Trophoblast cell (in vitro differentiated cells and primary cell): Measurements from ENCODE around the gene PRPF19.

Experiments
- DNase-seq, 2 donors: peaks; one replicate each; pipeline ENCODE4 v3.0.0-alpha.2; 2016
- H2AFZ ChIP-seq: 2 replicates; pipeline ENCODE4 v1.6.1; 2013; ENCODE audit warnings: low read length, moderate library complexity, mild to moderate bottlenecking; ENCODE audit not compliant: insufficient read depth, poor library complexity
- H2AK5ac ChIP-seq: 2 replicates; pipeline ENCODE4 v1.6.1; 2013; ENCODE audit warnings: mild to moderate bottlenecking, low read length
- H2BK120ac ChIP-seq: 2 replicates; pipeline ENCODE4 v1.6.1; 2013; ENCODE audit warnings: low read length, mild to moderate bottlenecking, moderate library complexity; ENCODE audit not compliant: insufficient read depth, poor library complexity
- H2BK12ac ChIP-seq: 2 replicates; pipeline ENCODE4 v1.6.1; 2013; ENCODE audit warnings: mild to moderate bottlenecking, low read length, moderate library complexity
- H2BK5ac ChIP-seq: 2 replicates; pipeline ENCODE4 v1.6.1; 2013; ENCODE audit warnings: low read length, low read depth, moderate library complexity, mild to moderate bottlenecking; ENCODE audit not compliant: poor library complexity
- H3K14ac ChIP-seq: 2 replicates; pipeline ENCODE4 v1.6.1; 2013; ENCODE audit warnings: mild to moderate bottlenecking, low read length
- H3K18ac ChIP-seq: 2 replicates; pipeline ENCODE4 v1.6.1; 2013; ENCODE audit warnings: mild to moderate bottlenecking, low read length
- H3K23ac ChIP-seq: 2 replicates; pipeline ENCODE4 v1.6.1; 2013; ENCODE audit warnings: low read length
- H3K27ac ChIP-seq: 2 replicates; pipeline ENCODE4 v1.5.1; 2013; ENCODE audit warnings: low read depth, mild to moderate bottlenecking, inconsistent platforms, low read length, moderate library complexity
- H3K27me3 ChIP-seq: 2 replicates; pipeline ENCODE4 v1.6.1; 2013; ENCODE audit warnings: inconsistent platforms, mild to moderate bottlenecking, low read length, moderate library complexity; ENCODE audit not compliant: insufficient read depth
- H3K36me3 ChIP-seq, 2 experiments: 1 replicate in 1 of 2; 2 replicates in 1 of 2; pipeline ENCODE4 v1.6.1; 2013; ENCODE audit warnings: low read length in 2 of 2, mild to moderate bottlenecking in 2 of 2, moderate library complexity in 1 of 2; ENCODE audit not compliant: insufficient read depth in 2 of 2, control insufficient read depth in 1 of 2
- H3K4ac ChIP-seq: 2 replicates; pipeline ENCODE4 v1.6.1; 2013; ENCODE audit warnings: low read depth, mild to moderate bottlenecking, low read length, moderate library complexity
- H3K4me1 ChIP-seq, 2 experiments: 1 replicate in 1 of 2; 2 replicates in 1 of 2; pipeline ENCODE4 v1.6.1; 2013; ENCODE audit warnings: low read length in 2 of 2, mild to moderate bottlenecking in 2 of 2, moderate library complexity in 1 of 2; ENCODE audit not compliant: insufficient read depth in 2 of 2, control insufficient read depth in 1 of 2
- H3K4me2 ChIP-seq: 2 replicates; pipeline ENCODE4 v1.6.1; 2013; ENCODE audit warnings: inconsistent platforms, mild to moderate bottlenecking, low read length, moderate library complexity
- H3K4me3 ChIP-seq: 2 replicates; pipeline ENCODE4 v1.5.1; 2013; ENCODE audit warnings: mild to moderate bottlenecking, low read depth, low read length, inconsistent platforms
- H3K79me1 ChIP-seq: one replicate; pipeline ENCODE4 v1.6.1; 2013; ENCODE audit warnings: low read length
- H3K79me2 ChIP-seq: 2 replicates; pipeline ENCODE4 v1.6.1; 2013; ENCODE audit warnings: low read length, mild to moderate bottlenecking; ENCODE audit not compliant: control insufficient read depth, insufficient read depth, poor library complexity
- H3K9ac ChIP-seq: 2 replicates; pipeline ENCODE4 v1.6.1; 2013; ENCODE audit warnings: mild to moderate bottlenecking, low read length
- H3K9me3 ChIP-seq: 2 replicates; pipeline ENCODE4 v1.6.1; 2013; ENCODE audit warnings: low read depth, mild to moderate bottlenecking, control low read depth, inconsistent platforms, low read length; ENCODE audit not compliant: insufficient read depth
- H4K12ac ChIP-seq: 2 replicates; pipeline ENCODE4 v1.6.1; 2013; ENCODE audit warnings: low read depth, mild to moderate bottlenecking, low read length, moderate library complexity
- H4K8ac ChIP-seq: 2 replicates; pipeline ENCODE4 v1.6.1; 2013; ENCODE audit warnings: low read depth, mild to moderate bottlenecking, low read length, moderate library complexity
- H4K91ac ChIP-seq: one replicate; pipeline ENCODE4 v1.6.1; 2013; ENCODE audit warnings: low read depth, mild to moderate bottlenecking, low read length, moderate library complexity
- WGBS: extraction: QIAGEN DNeasy Blood & Tissue Kit; methylation state at CpG from one replicate; pipeline ENCODE4 v1.1.7; 2013; ENCODE audit warnings: missing lambda C conversion rate; ENCODE audit not compliant: insufficient read length, insufficient coverage; ENCODE audit errors: extremely low coverage; 5-methylcytosine and 5-hydroxymethylcytosine counted together

PRPF19 gene

DNA sequence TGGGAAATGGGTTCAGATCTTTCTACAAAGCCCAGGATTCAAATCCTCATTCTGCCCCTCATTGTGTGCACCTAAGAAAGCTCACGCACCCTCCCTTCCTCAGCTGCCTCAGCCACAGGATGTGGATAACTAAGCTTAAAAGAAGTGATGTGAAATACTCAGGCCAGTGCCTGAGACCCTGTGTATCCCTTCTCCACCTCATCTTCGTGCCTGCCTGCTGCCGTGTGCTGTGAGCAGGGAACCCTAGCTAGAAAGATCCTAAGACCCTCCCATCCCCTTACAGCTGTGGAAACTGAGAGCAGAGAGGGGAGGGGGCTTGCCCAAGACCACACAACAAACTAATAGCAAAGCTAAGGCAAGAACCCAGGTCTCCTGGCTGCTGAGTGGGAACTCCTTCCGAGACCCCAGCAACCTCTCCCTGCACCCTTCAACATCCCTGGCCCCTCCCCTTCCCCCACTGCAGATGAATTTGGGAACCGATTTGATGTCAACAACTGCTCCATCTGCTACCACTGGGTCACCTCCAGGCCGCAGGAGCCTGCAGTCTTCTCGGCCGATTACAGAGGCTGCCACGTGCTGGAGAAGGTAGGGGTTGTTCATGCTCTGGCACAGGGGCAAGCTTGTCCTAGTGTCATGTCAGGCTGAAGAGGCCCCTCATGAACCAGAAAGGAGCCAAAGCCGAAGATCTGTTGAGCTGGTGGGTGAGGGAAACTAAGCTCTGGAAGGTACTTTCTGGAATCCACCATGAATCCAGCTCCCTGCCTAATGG is 37.5 kb downstream of the PRPF19 start:
- Histone ChIP-seq H4K12ac (no peak overlapping the region), H2BK12ac (no peak overlapping the region), H3K4me1 (peaks cover 6 to 8% of the 10 kb centered on the region in 2 experiments), H2AK5ac (no peak overlapping the region), H3K79me1 (peaks cover 3% of the 10 kb centered on the region), H2AFZ (no peak overlapping the region), H3K14ac (no peak overlapping the region), H2BK120ac (no peak overlapping the region), H3K9me3 (no peaks in the 10 kb centered on the region), H4K91ac (no peak overlapping the region), H2BK5ac (no peak overlapping the region), H3K27me3 (no peaks in the 10 kb centered on the region), H3K23ac (no peak overlapping the region), H3K27ac (no peak overlapping the region), H3K4me2 (no peak overlapping the region), H3K79me2 (no peaks in the 10 kb centered on the region), H3K36me3 (no peaks in the 10 kb centered on the region), H3K9ac (no peak overlapping the region), H3K4me3 (no peak overlapping the region), H3K18ac (no peak overlapping the region), H3K4ac (no peak overlapping the region), H4K8ac (no peak overlapping the region)
- no peak for DNase-seq
- no CpG with 5 or more reads among the region's 10 CpGs for WGBS

DNA sequence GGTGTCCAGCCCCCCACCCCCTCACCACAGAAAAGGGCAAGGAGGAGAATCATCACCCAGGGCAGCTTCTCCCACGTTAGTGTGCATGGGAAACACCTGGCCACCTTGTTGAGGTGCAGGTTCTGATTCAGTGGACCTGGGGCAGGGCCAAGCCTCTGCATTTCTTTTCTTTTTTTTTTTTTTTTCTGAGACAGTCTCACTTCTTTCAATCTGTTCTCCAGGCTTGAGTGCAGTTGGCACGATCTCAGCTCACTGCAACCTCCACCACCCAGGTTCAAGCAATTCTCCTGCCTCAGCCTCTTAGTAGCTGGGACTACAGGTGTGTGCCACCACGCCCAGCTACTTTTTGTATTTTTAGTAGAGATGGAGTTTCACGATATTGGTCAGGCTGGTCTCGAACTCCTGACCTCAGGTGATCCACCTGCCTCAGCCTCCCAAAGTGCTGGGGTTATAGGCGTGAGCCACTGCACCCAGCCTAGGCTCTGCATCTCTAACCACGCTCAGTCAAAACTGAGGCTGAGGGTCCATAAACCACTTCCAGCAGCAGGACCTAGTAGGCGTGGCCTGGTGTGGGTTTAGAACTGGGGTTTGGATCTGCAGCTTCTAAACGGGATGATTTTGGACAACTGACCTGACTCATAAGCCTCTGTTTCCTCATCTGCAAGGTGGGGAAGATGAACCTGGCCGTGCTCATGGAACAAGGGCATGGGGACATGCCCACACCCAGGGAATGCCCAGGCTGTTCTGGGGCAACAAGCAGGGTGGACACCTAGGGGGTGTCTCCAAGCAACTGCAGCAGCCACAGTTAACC is 38.3 kb downstream of the PRPF19 start:
- no peak for DNase-seq
- no peak overlapping the region for H4K8ac ChIP-seq
- no peak overlapping the region for H3K4ac ChIP-seq
- no peak overlapping the region for H2AK5ac ChIP-seq
- no peak overlapping the region for H3K14ac ChIP-seq
- H3K79me1 ChIP-seq: peaks cover 3% of the 10 kb centered on the region
- peak overlapping the region; percentile 80 for H4K91ac ChIP-seq
- peaks cover 5 to 6% of the 10 kb centered on the region in 2 experiments for H3K4me1 ChIP-seq
- no peak overlapping the region for H2BK120ac ChIP-seq
- H3K27ac ChIP-seq: no peak overlapping the region
- H3K4me2 ChIP-seq: no peak overlapping the region
- H2AFZ ChIP-seq: no peak overlapping the region
- H3K18ac ChIP-seq: no peak overlapping the region
- no peaks in the 10 kb centered on the region for H3K79me2 ChIP-seq
- no peak overlapping the region for H2BK5ac ChIP-seq
- no peaks in the 10 kb centered on the region for H3K9me3 ChIP-seq
- H4K12ac ChIP-seq: no peak overlapping the region
- no peaks in the 10 kb centered on the region for H3K27me3 ChIP-seq
- H3K23ac ChIP-seq: no peak overlapping the region
- no peak overlapping the region for H3K9ac ChIP-seq
- no peak overlapping the region for H3K4me3 ChIP-seq
- no CpG with 5 or more reads among the region's 10 CpGs for WGBS
- no peak overlapping the region for H2BK12ac ChIP-seq
- H3K36me3 ChIP-seq: no peaks in the 10 kb centered on the region

DNA sequence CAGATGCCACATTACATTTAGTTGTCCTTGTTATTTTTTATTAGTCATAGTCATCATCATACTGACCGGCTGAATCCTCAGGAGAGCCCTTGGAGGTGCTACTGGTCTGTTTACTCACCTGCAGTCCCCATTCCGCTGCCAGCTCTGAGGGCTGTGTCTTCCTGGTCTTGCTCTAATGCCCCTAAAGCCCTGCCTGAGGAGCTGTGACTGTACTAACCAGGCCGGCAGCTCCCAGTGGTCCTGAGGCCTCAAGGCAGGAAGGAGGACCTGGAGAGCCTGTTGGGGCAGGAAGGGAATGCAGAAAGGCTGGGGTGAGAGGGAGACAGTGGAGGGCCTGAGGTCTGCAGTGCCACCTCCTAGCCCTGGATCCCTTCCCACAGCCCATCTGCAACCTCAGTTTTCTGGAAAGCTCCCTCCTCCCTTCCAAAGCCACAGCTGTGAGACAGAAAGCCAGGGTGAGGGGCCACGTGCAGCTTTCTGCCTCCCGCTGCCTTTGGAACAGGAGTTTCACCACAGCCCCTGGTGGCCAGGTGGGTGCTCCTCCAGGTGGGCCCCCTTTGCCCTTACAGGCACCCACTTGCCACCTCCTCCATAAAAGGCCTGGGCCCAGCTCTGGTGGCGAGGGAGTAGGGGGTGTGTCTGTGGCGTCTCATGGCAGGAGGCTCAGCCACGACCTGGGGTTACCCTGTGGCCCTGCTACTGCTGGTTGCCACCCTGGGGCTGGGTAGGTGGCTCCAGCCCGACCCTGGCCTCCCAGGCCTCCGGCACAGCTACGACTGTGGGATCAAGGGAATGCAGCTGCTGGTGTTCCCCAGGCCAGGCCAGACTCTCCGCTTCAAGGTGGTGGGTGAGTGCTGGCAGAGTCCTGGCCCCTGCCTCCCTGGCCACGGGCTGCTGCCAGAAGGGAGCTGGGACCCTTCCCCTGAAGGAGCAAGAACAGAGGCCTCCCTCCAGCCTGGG is 39.2 kb downstream of the PRPF19 start, which contains the start of gene ZP1:
Gene ZP1, plus strand, starts transcription at position 632 of the 960 bp plus-strand sequence. Its CDS starts 20 bp downstream, at position 652.
- Histone ChIP-seq H2BK5ac (no peak within 1 kb of the TSS), H2BK12ac (no peak within 1 kb of the TSS), H3K4me2 (no peak within 1 kb of the TSS), H3K27me3 (no peaks in the 10 kb centered on the region), H3K4me1 (peaks cover 4 to 5% of the 10 kb centered on the region in 2 experiments), H3K79me2 (no peaks in the 10 kb centered on the region), H3K4ac (no peak within 1 kb of the TSS), H3K18ac (no peak within 1 kb of the TSS), H4K91ac (peak within 1 kb of the TSS; percentile 80), H3K9me3 (no peaks in the 10 kb centered on the region), H2AK5ac (peak within 1 kb of the TSS; percentile 11), H3K27ac (peak within 1 kb of the TSS; percentile 22), H3K79me1 (peaks cover 3% of the 10 kb centered on the region), H4K8ac (peak within 1 kb of the TSS; percentile 43), H2BK120ac (peak within 1 kb of the TSS; percentile 50), H3K4me3 (no peak within 1 kb of the TSS), H3K14ac (no peak within 1 kb of the TSS), H2AFZ (no peak within 1 kb of the TSS), H3K9ac (no peak within 1 kb of the TSS), H3K36me3 (no peaks in the 10 kb centered on the region), H3K23ac (no peak within 1 kb of the TSS), H4K12ac (no peak within 1 kb of the TSS)
- no peak for DNase-seq
- no CpG with 5 or more reads among the region's 13 CpGs for WGBS
